GM11168 (cell line): ENCODE data around the gene UBALD1.
"Not testable (repeated sequence)": the region's sequence is repeated elsewhere in the genome, so short reads cannot be mapped to it uniquely, and the experiment has no call there.

Experiments
- in situ Hi-C: fragments of 300-500 bp; cut with MboI; formaldehyde crosslinking; loops from one replicate; pipeline ENCODE4 v1.12.0; 2022; ENCODE audit warnings: low sequenced_read_pairs; ENCODE audit not compliant: unreplicated experiment

The UBALD1 gene

GRCh38 chr16:4614571-4615383 lies at the start of gene UBALD1:
TSS of gene UBALD1 (minus strand) at chr16:4614888. CDS start at chr16:4614797, 91 bp downstream.
- in situ Hi-C loops: no loop called here

DNA sequence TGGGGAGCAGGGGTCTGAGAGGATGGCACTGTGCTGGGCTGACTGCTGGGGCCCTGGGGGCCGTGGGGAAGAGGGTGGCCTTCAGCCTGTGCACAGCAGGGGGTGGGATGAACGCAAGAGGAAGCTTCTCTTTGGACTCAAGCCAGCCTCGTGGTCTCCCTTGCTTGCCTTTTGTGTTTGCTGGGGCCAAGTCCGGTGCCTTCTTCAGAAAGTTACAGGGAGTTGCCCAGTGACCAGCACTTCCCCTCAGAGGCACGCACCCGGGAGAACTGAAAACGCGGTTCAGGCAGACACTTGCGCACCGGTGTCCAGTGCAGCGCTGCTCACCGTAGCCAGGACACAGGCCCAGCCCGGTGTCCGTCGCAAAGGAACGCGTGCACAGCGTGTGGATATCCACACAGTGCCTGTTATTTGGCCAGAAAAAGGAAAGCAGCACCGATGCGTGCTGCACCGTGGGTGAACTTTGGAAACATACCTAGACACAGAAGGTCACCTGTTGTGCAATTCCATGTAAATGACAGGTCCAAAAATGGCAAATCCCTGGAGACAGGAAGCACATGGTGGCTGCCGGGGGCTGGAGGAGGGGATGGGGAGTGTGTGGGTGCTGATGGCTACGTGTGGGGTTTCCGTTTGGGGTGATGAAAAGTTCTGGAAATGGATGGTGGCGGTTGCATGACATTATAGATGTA lies 49.2 kb upstream of the UBALD1 start:
- in situ Hi-C loops: no loop called here

DNA sequence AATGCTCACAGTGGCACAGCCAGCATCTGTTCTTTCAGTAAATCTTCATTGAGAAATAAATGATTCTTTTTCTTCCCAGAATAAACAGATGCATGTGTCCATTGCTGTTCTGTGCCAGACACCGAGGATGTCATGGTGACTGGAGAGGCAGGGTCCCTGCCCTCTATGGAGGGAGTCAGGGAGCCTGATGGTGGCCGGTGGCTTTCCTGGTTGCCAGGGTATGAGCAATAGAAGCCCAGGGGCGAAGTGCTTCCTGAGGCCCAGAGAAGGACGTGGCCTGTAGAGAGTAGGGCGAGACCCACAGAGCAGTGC lies 48.7 kb upstream of the UBALD1 start:
- in situ Hi-C loops: no loop called here

- in situ Hi-C loops: no loop called here
Measured at GRCh38 chr16:4661661-4662060, 47.0 kb upstream of the UBALD1 start.

DNA sequence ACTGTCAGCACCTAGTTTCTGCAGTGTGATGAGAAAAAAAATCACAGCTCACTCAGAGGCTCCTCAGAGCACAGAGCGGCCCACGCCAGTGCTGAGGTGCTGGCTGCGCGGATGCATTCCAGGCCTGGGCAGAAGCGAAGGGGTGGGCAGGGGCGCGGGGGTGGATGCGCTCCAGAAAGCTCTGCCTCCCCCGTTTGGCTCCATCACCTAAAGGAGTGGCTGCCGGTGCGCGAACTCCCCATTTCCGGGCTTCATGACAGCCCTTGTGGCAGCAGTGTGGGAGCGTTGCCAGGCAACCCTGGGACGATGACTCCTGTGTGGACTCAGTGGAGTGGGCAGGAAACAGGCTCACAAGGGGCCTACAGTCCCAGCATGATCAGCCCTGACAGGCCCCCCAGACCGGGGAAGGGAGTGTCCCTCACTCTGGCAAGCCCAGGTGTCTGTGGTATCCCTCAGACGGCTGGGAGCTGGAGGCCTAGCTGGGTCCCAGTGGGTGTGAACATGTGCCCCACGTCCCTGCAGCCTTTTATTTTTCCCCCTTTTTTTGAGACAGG lies 45.8 kb upstream of the UBALD1 start:
- in situ Hi-C loops: no loop called here

DNA sequence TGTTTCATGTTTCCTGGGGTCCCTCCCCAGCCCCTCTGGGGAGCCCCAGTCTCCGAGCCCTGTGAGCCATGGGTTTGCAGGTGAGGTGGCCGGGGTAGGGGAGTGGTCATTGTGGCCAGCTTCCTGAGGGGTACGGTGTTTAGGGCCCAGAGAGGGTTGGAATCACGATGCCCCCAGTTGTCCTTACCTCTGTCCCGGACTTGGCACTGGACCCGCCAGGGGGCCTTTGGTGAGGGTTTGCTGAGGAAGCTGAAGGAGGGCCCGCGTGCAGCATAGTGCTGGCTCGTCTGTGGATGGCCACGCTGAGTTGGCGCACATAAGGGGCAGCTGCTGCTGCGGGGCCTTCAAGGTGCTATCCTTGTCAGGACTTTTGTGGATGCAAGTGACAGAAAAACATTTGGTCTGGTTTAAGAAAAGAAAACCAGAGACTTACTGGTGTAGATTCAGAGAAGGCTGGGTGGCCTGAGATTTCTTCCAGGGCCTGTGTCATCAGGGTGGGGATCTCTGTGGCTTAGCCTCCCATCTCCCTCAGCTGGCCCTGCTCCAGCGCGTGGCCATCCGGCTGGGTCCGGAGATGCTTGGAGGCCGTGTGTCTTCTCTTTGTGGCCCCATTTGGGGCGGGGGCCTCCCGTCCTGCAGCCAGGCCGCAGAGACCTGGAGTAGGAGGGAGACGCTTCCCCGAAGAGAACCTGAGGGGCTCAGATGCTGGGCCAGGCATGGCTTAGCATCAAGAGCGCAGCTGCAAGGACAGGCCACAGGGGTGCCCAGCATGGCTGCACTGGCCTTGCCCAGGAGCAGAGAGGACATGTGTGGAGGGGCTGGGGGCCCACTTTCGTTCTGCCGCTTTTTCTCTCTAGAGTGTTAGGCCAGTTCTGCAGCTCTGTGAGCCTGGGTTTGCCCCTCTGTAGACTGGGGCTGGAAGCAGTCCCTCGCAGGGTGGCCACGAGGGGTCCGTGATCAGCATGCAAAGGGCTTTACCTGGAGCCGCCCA lies 45.0 kb upstream of the UBALD1 start:
- in situ Hi-C loops: no loop called here

- in situ Hi-C loops: no loop called here
Measured at GRCh38 chr16:4656695-4657686, 42.3 kb upstream of the UBALD1 start.

- in situ Hi-C loops: no loop called here
Measured at GRCh38 chr16:4656221-4656620, 41.5 kb upstream of the UBALD1 start.

GRCh38 chr16:4655801-4656200 lies 41.1 kb upstream of the UBALD1 start:
- in situ Hi-C loops: no loop called here

DNA sequence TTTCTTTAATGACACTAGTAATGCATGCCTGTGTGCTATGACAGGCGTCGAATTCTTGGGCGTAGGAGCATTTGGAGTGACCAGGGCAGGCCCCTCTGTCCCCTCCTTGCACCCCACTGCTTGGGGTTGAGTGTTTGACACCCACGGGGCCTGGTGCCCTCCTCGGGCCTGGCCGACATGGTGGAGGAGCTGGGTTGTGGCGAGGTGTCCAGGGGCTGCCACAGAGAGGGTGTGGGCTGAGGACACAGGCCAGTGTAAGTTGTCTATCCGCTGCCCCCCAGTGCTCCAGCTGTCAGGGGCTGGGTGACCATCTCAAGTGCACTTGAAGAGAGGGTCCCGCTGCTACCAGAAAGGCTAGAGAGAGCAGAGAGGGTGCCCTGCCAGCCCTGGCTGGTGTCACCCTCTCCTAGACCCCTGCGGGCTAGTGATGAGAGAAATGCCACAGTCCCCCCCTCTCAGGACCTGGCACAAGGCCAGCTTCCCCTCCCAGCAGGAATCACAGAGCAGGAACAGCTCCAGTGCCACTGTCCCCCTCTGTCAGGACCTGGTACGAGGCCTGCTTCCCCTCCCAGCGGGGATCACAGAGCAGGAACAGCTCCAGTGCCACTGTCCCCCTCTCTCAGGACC lies 40.4 kb upstream of the UBALD1 start:
- in situ Hi-C loops: no loop called here

- in situ Hi-C loops: no loop called here
Measured at GRCh38 chr16:4654011-4654963, 39.6 kb upstream of the UBALD1 start.

- in situ Hi-C loops: no loop called here
Measured at GRCh38 chr16:4652561-4652960, 37.9 kb upstream of the UBALD1 start.

- in situ Hi-C loops: no loop called here
Measured at GRCh38 chr16:4651827-4652226, 37.1 kb upstream of the UBALD1 start.

GRCh38 chr16:4650443-4651074 lies 35.9 kb upstream of the UBALD1 start:
- in situ Hi-C loops: not testable (repeated sequence)

- in situ Hi-C loops: no loop called here
Measured at GRCh38 chr16:4649744-4650442, 35.2 kb upstream of the UBALD1 start.

DNA sequence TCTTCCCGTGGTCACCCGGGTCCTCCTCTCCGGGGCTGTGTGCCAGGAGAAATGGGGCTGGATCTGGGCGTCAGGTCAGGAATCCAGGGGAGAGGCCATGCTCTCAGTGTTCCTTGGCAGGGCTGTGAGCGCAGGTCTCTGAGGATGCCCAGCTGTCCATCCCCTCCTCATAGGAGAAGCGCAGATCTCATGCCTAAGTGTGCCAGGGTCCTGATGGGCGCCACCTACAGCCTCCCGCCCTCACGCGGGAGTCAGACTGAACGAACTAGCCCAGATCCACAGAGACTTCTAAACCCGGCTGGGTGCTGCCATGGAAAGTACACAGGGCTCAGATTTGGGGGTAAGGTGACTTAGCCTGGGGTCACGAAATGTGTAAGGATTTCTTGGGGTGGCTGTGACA lies 34.2 kb upstream of the UBALD1 start:
- in situ Hi-C loops: no loop called here

DNA sequence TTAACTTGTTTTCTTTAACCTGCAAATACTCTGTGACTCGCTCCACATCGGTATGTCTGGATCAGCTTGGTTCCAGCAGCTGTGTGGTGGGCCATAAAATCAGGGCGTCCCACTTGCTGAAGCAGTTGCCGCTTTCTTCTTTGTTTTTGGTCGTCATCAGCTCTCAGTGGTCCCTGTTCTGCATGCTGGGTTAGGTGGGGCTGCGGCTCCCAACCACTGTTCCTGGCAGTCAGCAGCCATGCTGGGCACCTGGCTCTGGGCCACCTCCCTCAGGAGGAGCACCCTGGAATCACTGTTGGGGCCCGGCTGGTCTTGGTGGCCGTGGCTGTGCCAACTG lies 32.9 kb upstream of the UBALD1 start:
- in situ Hi-C loops: no loop called here
